Chondrocyte (in vitro differentiated cells): Measurements from ENCODE around the gene HSPB9. TPM values are rescaled to one million over a fixed set of nuclear protein-coding genes. Genes with fewer than 3 reads are reported as not detected.

Source experiments
- DNase-seq: peaks from one replicate; pipeline ENCODE4 v3.0.0; 2021; ENCODE audit warnings: mixed read lengths, low spot score
- H3K27ac Mint-ChIP-seq: one replicate; pipeline ENCODE4 v1.8.0; 2021; ENCODE audit warnings: mild to moderate bottlenecking, moderate library complexity, mixed read lengths; ENCODE audit not compliant: unreplicated experiment
- H3K27me3 Mint-ChIP-seq: 2 replicates; pipeline ENCODE4 v1.8.0; 2021; ENCODE audit warnings: low read depth, mixed read lengths
- H3K36me3 Mint-ChIP-seq: 2 replicates; pipeline ENCODE4 v1.8.0; 2021; ENCODE audit warnings: low read depth, mixed read lengths
- H3K4me1 Mint-ChIP-seq: 2 replicates; pipeline ENCODE4 v1.8.0; 2021; ENCODE audit warnings: low read depth, mild to moderate bottlenecking, mixed read lengths
- H3K4me3 Mint-ChIP-seq: one replicate; pipeline ENCODE4 v1.8.0; 2021; ENCODE audit warnings: mild to moderate bottlenecking, moderate library complexity, mixed read lengths; ENCODE audit not compliant: unreplicated experiment
- H3K9me3 Mint-ChIP-seq: 2 replicates; pipeline ENCODE4 v1.8.0; 2021; ENCODE audit warnings: low read depth, mixed read lengths
- long read RNA-seq: library from polyadenylated mRNA; stranded (forward); transcript quantifications from one replicate; pipeline ENCODE4 v2.0.0, GENCODE V29; 2021
- total RNA-seq: library from RNA; stranded (reverse); gene quantifications from 3 replicates; pipeline ENCODE4 v1.2.1, GENCODE V29; 2021
- TF ChIP-seq, protein P1 (sequence below): fragments of 200-600 bp; sonication (generic); IDR thresholded peaks from 2 replicates; pipeline ENCODE4 v1.5.0; 2021; ENCODE audit warnings: antibody characterized with exemption, mild to moderate bottlenecking, moderate library complexity

The HSPB9 gene, protein sequence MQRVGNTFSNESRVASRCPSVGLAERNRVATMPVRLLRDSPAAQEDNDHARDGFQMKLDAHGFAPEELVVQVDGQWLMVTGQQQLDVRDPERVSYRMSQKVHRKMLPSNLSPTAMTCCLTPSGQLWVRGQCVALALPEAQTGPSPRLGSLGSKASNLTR
- total RNA-seq, result not detected in 3 replicates
- long read RNA-seq, result 0 reads

DNA sequence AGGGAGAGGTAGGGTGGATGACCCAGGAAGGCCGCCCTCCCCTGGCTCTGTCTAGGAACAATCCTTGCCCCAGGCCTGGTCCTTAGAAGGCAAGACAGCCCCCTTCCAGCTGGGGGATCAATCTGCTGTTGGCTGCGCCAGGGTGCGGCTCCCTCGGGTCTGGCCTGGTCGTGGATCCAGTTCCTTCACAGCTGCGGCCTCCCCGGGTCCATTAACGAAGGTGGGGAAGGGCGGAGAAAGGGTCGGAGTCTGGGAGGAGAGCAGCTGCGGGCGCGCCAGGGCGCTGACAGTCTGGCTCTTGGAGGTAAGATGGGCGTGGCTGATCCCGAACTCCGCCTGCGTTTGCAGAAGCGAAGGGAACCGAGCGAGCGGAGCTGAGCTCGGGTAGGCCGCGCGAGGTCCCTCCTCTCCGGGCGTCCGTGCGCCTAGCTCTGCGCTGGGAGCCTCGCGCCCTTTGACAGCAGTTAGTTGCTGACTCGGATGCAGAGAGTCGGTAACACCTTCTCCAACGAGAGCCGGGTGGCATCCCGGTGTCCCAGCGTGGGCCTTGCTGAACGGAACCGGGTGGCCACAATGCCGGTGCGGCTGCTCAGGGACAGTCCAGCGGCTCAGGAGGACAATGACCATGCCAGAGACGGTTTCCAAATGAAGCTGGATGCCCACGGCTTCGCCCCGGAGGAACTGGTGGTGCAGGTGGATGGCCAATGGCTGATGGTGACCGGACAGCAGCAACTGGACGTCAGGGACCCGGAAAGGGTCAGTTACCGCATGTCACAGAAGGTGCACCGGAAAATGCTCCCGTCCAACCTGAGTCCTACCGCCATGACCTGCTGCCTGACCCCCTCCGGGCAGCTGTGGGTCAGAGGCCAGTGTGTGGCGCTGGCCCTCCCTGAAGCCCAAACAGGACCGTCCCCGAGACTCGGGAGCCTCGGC is at the start of gene HSPB9:
Gene HSPB9 (plus strand): TSS at position 434 of the 933 bp plus-strand sequence. CDS start 47 bp downstream, at position 481.
- H3K4me1 Mint-ChIP-seq, result peaks cover 15% of the 10 kb centered on the region
- H3K36me3 Mint-ChIP-seq, result peaks cover 12% of the 10 kb centered on the region
- H3K27ac Mint-ChIP-seq, result no peak within 1 kb of the TSS
- peak within 1 kb of the TSS; percentile 56 for H3K4me3 Mint-ChIP-seq
- no peaks in the 10 kb centered on the region for H3K27me3 Mint-ChIP-seq
- no peak for DNase-seq
- H3K9me3 Mint-ChIP-seq, result no peaks in the 10 kb centered on the region
- TF ChIP-seq, protein P1, sequence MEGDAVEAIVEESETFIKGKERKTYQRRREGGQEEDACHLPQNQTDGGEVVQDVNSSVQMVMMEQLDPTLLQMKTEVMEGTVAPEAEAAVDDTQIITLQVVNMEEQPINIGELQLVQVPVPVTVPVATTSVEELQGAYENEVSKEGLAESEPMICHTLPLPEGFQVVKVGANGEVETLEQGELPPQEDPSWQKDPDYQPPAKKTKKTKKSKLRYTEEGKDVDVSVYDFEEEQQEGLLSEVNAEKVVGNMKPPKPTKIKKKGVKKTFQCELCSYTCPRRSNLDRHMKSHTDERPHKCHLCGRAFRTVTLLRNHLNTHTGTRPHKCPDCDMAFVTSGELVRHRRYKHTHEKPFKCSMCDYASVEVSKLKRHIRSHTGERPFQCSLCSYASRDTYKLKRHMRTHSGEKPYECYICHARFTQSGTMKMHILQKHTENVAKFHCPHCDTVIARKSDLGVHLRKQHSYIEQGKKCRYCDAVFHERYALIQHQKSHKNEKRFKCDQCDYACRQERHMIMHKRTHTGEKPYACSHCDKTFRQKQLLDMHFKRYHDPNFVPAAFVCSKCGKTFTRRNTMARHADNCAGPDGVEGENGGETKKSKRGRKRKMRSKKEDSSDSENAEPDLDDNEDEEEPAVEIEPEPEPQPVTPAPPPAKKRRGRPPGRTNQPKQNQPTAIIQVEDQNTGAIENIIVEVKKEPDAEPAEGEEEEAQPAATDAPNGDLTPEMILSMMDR, result no peak

DNA sequence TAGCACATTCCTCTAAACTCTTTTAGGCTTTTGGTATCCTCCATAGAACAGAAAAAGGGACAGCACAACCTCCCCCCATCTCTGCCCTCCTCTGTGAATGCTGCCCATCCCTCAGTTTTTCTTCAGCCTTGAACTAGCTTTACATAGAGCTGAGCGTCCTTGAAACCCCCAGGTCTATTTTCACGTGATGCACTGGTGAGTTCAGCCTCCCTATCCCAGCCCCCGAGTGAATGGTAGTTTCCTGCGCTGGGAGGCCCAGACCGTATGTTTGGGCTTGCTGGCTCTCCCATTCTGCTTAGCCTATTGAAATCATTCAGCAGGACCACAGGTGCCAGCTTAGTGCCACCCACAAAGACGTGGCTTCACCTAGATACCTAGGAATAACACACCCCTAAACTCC is 46.8 kb upstream of the HSPB9 start:
- Mint-ChIP-seq H3K9me3 (no peaks in the 10 kb centered on the region), H3K4me1 (no peaks in the 10 kb centered on the region), H3K36me3 (no peaks in the 10 kb centered on the region), H3K27ac (no peak overlapping the region), H3K4me3 (no peak overlapping the region), H3K27me3 (peaks cover 25% of the 10 kb centered on the region)
- no peak for DNase-seq
- TF ChIP-seq, protein P1, result no peak

DNA sequence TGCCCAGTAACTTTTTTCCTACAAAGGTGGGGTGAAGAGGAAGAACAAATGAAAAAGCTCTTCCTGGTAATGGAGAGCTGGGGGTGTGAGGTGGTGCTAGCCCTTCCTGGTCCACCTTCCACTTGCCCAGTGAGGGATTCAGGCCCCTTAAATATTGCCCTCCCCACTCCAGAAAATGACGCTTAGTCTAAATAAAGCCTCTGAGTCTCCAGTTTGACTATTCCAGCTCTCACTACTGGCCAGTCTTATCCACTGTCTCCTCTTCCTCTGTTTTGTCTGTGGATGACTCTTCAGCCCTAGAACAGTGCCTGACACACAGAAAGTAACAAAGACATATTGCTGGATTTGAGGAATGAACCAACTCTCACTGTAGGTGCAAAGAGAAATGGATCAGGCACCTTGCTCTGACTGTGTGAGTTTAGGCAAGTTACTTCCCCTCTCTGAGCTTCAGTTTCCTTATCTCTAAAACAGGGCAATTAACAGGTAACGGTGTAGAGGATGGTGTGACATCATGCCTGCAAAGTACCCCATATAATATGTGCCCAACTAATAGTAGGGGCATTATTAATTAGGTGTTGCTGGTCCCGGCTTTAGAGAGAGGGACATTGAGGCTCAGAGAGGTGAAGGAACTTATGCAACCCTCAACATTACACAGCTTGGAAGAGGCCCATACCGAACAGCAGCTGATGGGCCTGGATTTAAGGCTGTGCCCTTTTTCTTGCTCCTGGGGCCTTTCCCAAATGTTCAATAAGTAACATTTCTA is 45.6 kb upstream of the HSPB9 start:
- DNase-seq, result no peak
- Mint-ChIP-seq H3K27ac (no peak overlapping the region), H3K4me1 (no peaks in the 10 kb centered on the region), H3K4me3 (no peak overlapping the region), H3K36me3 (no peaks in the 10 kb centered on the region), H3K9me3 (no peaks in the 10 kb centered on the region), H3K27me3 (peaks cover 16% of the 10 kb centered on the region)
- TF ChIP-seq, protein P1, result no peak

DNA sequence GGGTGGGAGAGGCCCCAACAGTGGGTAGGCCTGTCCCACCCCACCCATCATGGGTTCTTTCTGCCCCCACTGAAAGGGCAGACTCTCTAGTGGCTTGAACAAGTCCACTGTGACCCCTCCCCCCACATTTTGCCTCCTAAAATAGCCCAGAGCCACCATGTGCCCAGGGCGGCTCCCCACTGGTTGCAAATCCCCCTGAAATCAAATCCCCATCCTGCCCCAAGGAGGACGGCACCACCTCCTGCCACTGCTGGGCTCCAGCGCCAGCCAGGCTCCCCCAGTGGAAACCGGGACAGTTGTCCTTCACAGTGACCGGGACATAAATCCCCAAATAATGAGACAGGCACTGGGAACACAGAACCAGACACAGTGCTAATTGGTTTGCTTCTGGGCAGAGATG is 44.8 kb upstream of the HSPB9 start:
- H3K36me3 Mint-ChIP-seq, result no peaks in the 10 kb centered on the region
- peaks cover 14% of the 10 kb centered on the region for H3K27me3 Mint-ChIP-seq
- no peaks in the 10 kb centered on the region for H3K4me1 Mint-ChIP-seq
- H3K9me3 Mint-ChIP-seq, result no peaks in the 10 kb centered on the region
- H3K27ac Mint-ChIP-seq, result no peak overlapping the region
- no peak overlapping the region for H3K4me3 Mint-ChIP-seq
- TF ChIP-seq, protein P1, result no peak
- no peak for DNase-seq
